ENCODE measurements around the gene RGL1.

The RGL1 gene

DNA sequence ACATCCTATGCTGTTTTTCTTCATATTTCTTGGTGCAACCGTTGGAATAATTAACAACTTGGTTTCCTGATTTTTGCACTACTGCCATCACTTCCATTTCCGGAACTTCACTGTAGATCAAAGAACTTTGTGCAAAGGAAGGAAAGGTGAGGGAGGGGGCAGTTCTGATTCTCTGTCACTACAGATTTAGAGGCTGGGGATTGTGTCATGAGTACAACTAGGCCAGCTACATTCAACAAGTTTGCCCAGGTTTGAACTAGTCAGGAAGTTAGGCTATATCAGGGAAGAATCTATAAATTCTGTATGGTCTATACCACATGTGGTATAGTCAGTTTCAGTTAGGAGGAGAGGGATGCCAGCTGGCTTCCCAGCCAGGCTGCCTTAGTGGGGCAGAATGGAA lies 84.2 kb downstream of the RGL1 start:
- no peaks in the 10 kb centered on the region for H3K27me3 ChIP-seq (ENCODE audit: insufficient read depth, low read length)
- peaks cover 45% of the 10 kb centered on the region; the same call in 1 of the 2 replicates for H3K36me3 ChIP-seq (ENCODE audit: insufficient read depth, low read length)
- no peak overlapping the region for H3K4me3 ChIP-seq (ENCODE audit: low read length)
- no peaks in the 10 kb centered on the region for H3K4me1 ChIP-seq (ENCODE audit: insufficient read depth, low read length)
- no peak overlapping the region for H3K27ac ChIP-seq (ENCODE audit: low read depth, low read length)
- no peak overlapping the region for H3K9ac ChIP-seq (ENCODE audit: low read depth, low read length)
- 98% methylated on average over 2 of the region's 2 CpGs for WGBS
- no peaks in the 10 kb centered on the region for H3K9me3 ChIP-seq (ENCODE audit: insufficient read depth, low read depth, low read length)

DNA sequence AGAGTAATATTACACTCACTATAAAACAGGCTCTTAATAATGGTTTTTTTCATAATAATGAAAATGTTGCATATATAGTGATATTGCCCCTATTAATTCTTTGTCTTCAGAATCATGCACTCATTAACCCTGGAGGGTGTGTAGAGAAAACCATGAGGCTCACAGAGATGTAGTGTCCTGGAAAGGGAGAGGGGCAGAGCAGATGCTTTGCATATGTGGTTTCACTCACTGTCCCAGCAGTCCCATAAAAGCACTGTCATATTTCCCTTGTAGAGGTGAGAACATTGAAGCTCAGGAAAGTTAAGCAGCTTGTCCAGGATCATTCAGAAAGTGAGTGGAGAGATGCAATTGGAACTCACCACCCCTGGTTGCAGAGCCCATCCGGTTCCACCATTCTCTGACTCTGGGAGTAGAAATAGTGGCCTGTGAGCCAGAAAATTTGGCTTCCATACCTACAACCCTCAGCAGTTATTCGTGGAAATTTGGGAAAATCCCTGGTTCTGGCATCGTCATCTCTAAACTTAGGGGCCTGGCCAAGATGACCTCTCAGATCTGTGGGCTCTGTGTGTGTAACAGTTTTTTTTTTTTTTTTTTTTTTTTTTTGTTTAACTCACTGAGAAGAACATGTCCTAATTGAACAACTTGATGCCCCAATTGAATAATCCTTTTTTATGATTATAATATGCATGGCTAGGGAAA lies 86.4 kb downstream of the RGL1 start:
- H3K27me3 ChIP-seq (ENCODE audit: insufficient read depth, low read length): no peaks in the 10 kb centered on the region
- 89% methylated on average over 3 of the region's 3 CpGs for WGBS
- no peak overlapping the region for H3K9ac ChIP-seq (ENCODE audit: low read depth, low read length)
- H3K4me3 ChIP-seq (ENCODE audit: low read length): no peak overlapping the region
- no peak overlapping the region for H3K27ac ChIP-seq (ENCODE audit: low read depth, low read length)
- H3K36me3 ChIP-seq (ENCODE audit: insufficient read depth, low read length): peaks cover 35% of the 10 kb centered on the region; the same call in 1 of the 2 replicates
- H3K4me1 ChIP-seq (ENCODE audit: insufficient read depth, low read length): no peaks in the 10 kb centered on the region
- no peaks in the 10 kb centered on the region for H3K9me3 ChIP-seq (ENCODE audit: insufficient read depth, low read depth, low read length)

GRCh38 chr1:183892351-183892793 lies 87.5 kb downstream of the RGL1 start:
- H3K9ac ChIP-seq (ENCODE audit: low read depth, low read length): no peak overlapping the region
- H3K4me1 ChIP-seq (ENCODE audit: insufficient read depth, low read length): no peaks in the 10 kb centered on the region
- no peak overlapping the region for H3K4me3 ChIP-seq (ENCODE audit: low read length)
- H3K9me3 ChIP-seq (ENCODE audit: insufficient read depth, low read depth, low read length): no peaks in the 10 kb centered on the region
- no peaks in the 10 kb centered on the region for H3K27me3 ChIP-seq (ENCODE audit: insufficient read depth, low read length)
- H3K27ac ChIP-seq (ENCODE audit: low read depth, low read length): no peak overlapping the region
- peaks cover 38% of the 10 kb centered on the region; the same call in 1 of the 2 replicates for H3K36me3 ChIP-seq (ENCODE audit: insufficient read depth, low read length)

DNA sequence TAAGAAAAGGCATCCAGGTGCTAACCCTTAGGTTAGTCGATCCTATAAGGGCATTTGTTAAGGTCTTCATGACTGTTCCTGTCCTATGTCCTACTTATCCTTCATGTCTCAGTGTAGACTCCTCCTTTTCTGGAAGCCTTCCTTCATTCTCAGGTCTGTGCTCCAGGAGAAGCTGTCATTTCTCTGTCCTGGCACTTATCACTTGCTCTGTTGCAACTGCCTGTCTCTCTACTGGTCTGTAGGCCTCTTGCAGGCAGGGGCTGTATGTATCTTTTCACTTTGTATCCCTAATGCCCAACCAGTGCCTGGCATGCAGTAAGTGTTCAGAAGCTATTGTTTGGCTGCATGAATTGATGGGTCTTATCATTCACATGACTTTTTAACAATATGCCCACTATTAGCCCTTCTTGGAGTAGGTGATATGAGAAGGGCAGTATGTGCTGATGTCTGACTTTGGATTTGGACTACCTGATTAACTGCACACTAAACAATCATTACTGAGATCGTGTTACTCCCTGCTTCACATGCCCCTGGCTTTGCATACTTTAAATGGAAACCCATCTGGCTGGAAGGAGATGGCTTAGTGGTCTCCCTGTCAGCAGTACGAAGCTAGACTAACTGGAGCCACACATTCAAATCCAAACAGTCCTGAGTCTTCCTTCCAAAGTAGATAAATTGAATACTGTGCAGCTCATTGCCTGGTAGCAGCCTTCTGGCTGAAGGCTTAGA lies 88.8 kb downstream of the RGL1 start:
- Histone ChIP-seq H3K9ac (ENCODE audit: low read depth, low read length) (no peak overlapping the region), H3K27ac (ENCODE audit: low read depth, low read length) (no peak overlapping the region), H3K9me3 (ENCODE audit: insufficient read depth, low read depth, low read length) (no peaks in the 10 kb centered on the region), H3K36me3 (ENCODE audit: insufficient read depth, low read length) (peaks cover 49% of the 10 kb centered on the region; the same call in 1 of the 2 replicates), H3K27me3 (ENCODE audit: insufficient read depth, low read length) (no peaks in the 10 kb centered on the region), H3K4me3 (ENCODE audit: low read length) (no peak overlapping the region), H3K4me1 (ENCODE audit: insufficient read depth, low read length) (no peaks in the 10 kb centered on the region)
- 94% methylated on average over 3 of the region's 3 CpGs for WGBS

GRCh38 chr1:183894290-183894565 lies 89.3 kb downstream of the RGL1 start:
- 100% methylated on average over 1 of the region's 1 CpG for WGBS
- no peak overlapping the region for H3K4me3 ChIP-seq (ENCODE audit: low read length)
- no peak overlapping the region for H3K9ac ChIP-seq (ENCODE audit: low read depth, low read length)
- H3K4me1 ChIP-seq (ENCODE audit: insufficient read depth, low read length): no peaks in the 10 kb centered on the region
- no peaks in the 10 kb centered on the region for H3K27me3 ChIP-seq (ENCODE audit: insufficient read depth, low read length)
- peaks cover 47% of the 10 kb centered on the region; the same call in 1 of the 2 replicates for H3K36me3 ChIP-seq (ENCODE audit: insufficient read depth, low read length)
- H3K9me3 ChIP-seq (ENCODE audit: insufficient read depth, low read depth, low read length): no peaks in the 10 kb centered on the region
- H3K27ac ChIP-seq (ENCODE audit: low read depth, low read length): no peak overlapping the region

DNA sequence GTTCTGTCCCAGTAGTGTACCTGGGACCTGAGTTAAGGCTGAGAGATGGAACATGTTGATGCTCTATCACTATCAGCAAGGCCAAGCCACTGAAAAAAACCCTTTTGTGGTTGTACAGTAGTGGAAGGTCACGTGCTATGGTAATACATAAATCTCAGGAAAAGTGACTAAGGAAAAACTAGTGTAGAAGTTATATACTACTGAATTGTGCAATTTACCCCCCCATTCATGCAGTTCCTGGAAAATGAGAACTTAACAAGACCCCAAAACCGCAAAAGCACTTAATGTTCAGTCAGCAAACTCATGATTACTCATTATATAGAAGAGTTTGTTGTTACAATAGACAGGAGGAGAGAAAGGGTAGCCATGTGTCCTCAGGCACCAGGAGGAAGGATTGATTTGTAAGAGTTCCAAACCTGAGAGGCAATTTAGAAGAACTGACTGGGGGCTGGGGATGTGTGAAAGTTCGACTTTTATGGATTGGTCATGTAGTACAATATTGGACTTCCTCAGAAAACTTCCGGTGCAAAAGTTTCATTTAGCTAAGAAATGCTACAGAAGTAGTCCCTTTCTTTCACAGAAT lies 91.6 kb downstream of the RGL1 start:
- WGBS: 97% methylated on average over 3 of the region's 4 CpGs

GRCh38 chr1:183898001-183898396 lies 93.1 kb downstream of the RGL1 start:
- Histone ChIP-seq H3K27me3 (ENCODE audit: insufficient read depth, low read length) (no peaks in the 10 kb centered on the region), H3K36me3 (ENCODE audit: insufficient read depth, low read length) (peaks cover 59% of the 10 kb centered on the region; the same call in 1 of the 2 replicates), H3K9ac (ENCODE audit: low read depth, low read length) (no peak overlapping the region), H3K4me1 (ENCODE audit: insufficient read depth, low read length) (no peaks in the 10 kb centered on the region), H3K27ac (ENCODE audit: low read depth, low read length) (no peak overlapping the region), H3K4me3 (ENCODE audit: low read length) (no peak overlapping the region), H3K9me3 (ENCODE audit: insufficient read depth, low read depth, low read length) (no peaks in the 10 kb centered on the region)
- WGBS: 73% methylated on average over 2 of the region's 2 CpGs

More for the DNA sequence above, 91.6 kb downstream of the RGL1 start:
- no peak overlapping the region for H3K9ac ChIP-seq (ENCODE audit: low read depth, low read length)
- no peaks in the 10 kb centered on the region for H3K9me3 ChIP-seq (ENCODE audit: insufficient read depth, low read depth, low read length)
- no peak overlapping the region for H3K4me3 ChIP-seq (ENCODE audit: low read length)
- peaks cover 57% of the 10 kb centered on the region; the same call in 1 of the 2 replicates for H3K36me3 ChIP-seq (ENCODE audit: insufficient read depth, low read length)
- H3K27ac ChIP-seq (ENCODE audit: low read depth, low read length): no peak overlapping the region
- no peaks in the 10 kb centered on the region for H3K27me3 ChIP-seq (ENCODE audit: insufficient read depth, low read length)
- no peaks in the 10 kb centered on the region for H3K4me1 ChIP-seq (ENCODE audit: insufficient read depth, low read length)

GRCh38 chr1:183898610-183899009 lies 93.7 kb downstream of the RGL1 start:
- Histone ChIP-seq H3K4me3 (ENCODE audit: low read length) (no peak overlapping the region), H3K9me3 (ENCODE audit: insufficient read depth, low read depth, low read length) (no peaks in the 10 kb centered on the region), H3K27ac (ENCODE audit: low read depth, low read length) (no peak overlapping the region), H3K9ac (ENCODE audit: low read depth, low read length) (no peak overlapping the region), H3K27me3 (ENCODE audit: insufficient read depth, low read length) (no peaks in the 10 kb centered on the region), H3K4me1 (ENCODE audit: insufficient read depth, low read length) (no peaks in the 10 kb centered on the region), H3K36me3 (ENCODE audit: insufficient read depth, low read length) (peaks cover 54% of the 10 kb centered on the region; the same call in 1 of the 2 replicates)
- 91% methylated on average over 1 of the region's 2 CpGs for WGBS

- no peaks in the 10 kb centered on the region for H3K27me3 ChIP-seq (ENCODE audit: insufficient read depth, low read length)
- H3K4me3 ChIP-seq (ENCODE audit: low read length): no peak overlapping the region
- 90% methylated on average over 1 of the region's 1 CpG for WGBS
- H3K9ac ChIP-seq (ENCODE audit: low read depth, low read length): no peak overlapping the region
- H3K27ac ChIP-seq (ENCODE audit: low read depth, low read length): no peak overlapping the region
- H3K4me1 ChIP-seq (ENCODE audit: insufficient read depth, low read length): no peaks in the 10 kb centered on the region
- H3K36me3 ChIP-seq (ENCODE audit: insufficient read depth, low read length): peaks cover 57% of the 10 kb centered on the region; the same call in 1 of the 2 replicates
- H3K9me3 ChIP-seq (ENCODE audit: insufficient read depth, low read depth, low read length): no peaks in the 10 kb centered on the region
Observed at GRCh38 chr1:183901748-183902330, 96.9 kb downstream of the RGL1 start.

DNA sequence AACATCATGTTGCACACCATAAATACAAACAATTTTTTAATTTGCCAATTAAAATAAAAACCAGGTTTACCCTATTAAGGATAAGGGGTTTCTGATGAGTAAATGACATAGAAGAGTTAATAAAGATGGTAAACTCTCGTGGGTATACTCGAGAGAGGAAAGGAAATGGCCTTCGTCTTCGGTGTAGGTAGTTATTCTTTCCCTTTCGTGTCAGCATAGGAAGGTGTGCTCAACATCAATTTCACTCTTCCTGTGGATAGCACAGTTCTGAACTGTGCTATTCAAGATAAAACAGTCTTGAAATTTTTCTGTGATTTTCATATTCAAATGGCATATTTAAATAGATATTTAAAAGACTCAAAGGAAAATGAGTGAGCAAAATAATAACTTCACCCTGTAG lies 98.2 kb downstream of the RGL1 start:
- H3K36me3 ChIP-seq (ENCODE audit: insufficient read depth, low read length): peaks cover 57% of the 10 kb centered on the region; the same call in 1 of the 2 replicates
- H3K27ac ChIP-seq (ENCODE audit: low read depth, low read length): no peak overlapping the region
- no peak overlapping the region for H3K4me3 ChIP-seq (ENCODE audit: low read length)
- H3K4me1 ChIP-seq (ENCODE audit: insufficient read depth, low read length): no peaks in the 10 kb centered on the region
- 89% methylated on average over 5 of the region's 5 CpGs for WGBS
- no peak overlapping the region for H3K9ac ChIP-seq (ENCODE audit: low read depth, low read length)
- H3K9me3 ChIP-seq (ENCODE audit: insufficient read depth, low read depth, low read length): no peaks in the 10 kb centered on the region
- no peaks in the 10 kb centered on the region for H3K27me3 ChIP-seq (ENCODE audit: insufficient read depth, low read length)

DNA sequence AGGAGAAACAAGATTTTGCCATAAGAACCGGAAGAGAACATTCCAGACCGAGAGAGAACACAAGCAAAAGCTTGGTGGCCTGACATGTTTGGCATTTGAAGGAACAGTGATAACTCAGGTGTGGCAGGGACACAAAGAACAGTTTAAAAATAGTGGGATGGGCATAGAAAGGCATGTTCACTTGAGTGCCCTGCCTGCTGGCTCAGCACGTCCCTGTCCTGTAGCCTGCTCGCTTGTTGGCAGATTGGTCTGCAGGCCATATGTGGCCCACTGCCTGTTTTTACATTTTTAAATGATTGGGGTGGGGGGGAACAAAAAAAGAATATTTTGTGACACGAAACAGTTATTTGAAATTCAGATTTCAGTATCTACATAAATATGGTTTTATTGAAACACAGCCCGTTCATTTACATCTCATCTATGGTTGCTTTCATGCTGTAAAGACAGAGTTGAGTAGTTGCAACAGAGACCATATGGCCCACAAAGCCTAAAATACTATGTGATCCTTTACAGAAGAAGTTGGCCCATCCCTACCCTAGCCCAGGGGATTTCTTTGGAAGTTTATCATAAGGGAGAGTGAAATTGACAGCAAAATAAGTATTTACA lies 100.7 kb downstream of the RGL1 start:
- Histone ChIP-seq H3K9me3 (ENCODE audit: insufficient read depth, low read depth, low read length) (no peaks in the 10 kb centered on the region), H3K36me3 (ENCODE audit: insufficient read depth, low read length) (peaks cover 48% of the 10 kb centered on the region; the same call in 1 of the 2 replicates), H3K4me3 (ENCODE audit: low read length) (no peak overlapping the region), H3K27ac (ENCODE audit: low read depth, low read length) (no peak overlapping the region), H3K4me1 (ENCODE audit: insufficient read depth, low read length) (no peaks in the 10 kb centered on the region), H3K27me3 (ENCODE audit: insufficient read depth, low read length) (no peaks in the 10 kb centered on the region), H3K9ac (ENCODE audit: low read depth, low read length) (no peak overlapping the region)
- 96% methylated on average over 5 of the region's 6 CpGs for WGBS
